Suppressor macrophage (primary cell): ENCODE data around the gene PAX7.

Experiments used
- DNase-seq, 4 experiments: peaks; one replicate each; pipeline ENCODE4 v3.0.0-alpha.2; 2020 to 2022

The PAX7 gene

DNA sequence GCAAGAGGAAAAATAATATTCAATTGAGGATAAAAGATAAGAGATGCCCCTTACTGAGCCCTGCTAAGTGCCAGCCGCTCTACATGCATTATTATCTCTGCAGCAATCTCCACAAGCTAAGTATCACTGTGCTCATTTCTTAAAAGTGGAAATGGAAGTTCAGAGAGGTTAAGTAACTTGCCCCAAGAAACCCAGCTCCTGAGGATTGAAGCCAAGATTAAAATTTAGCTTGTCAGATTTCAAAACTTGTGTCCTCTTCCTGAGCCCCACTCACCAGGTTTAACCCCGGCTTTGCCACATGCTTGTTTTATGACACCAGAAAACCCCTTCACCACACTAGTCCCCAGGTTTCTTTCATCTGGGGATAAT lies 11.2 kb upstream of the PAX7 start:
- DNase-seq, result no peak

DNA sequence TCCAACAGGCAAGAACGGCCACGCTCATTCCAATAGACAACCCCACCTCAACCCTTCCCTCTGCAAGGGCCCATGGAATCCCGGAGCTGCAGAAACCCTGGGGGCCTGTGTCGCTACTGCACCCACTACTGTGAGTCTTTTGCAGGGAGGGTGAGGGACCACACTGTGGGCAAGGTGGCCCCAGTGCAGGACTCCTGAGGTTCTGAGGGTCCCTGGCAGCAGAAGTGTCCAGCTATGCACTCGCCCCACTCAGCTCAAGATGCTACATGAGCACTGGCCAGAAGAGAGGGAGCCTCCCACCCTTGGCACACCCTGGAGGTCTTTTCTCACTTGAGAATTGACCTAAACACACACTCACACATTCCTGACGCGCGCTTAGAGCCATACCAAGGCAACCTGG lies 2.1 kb upstream of the PAX7 start:
- no peak for DNase-seq

DNA sequence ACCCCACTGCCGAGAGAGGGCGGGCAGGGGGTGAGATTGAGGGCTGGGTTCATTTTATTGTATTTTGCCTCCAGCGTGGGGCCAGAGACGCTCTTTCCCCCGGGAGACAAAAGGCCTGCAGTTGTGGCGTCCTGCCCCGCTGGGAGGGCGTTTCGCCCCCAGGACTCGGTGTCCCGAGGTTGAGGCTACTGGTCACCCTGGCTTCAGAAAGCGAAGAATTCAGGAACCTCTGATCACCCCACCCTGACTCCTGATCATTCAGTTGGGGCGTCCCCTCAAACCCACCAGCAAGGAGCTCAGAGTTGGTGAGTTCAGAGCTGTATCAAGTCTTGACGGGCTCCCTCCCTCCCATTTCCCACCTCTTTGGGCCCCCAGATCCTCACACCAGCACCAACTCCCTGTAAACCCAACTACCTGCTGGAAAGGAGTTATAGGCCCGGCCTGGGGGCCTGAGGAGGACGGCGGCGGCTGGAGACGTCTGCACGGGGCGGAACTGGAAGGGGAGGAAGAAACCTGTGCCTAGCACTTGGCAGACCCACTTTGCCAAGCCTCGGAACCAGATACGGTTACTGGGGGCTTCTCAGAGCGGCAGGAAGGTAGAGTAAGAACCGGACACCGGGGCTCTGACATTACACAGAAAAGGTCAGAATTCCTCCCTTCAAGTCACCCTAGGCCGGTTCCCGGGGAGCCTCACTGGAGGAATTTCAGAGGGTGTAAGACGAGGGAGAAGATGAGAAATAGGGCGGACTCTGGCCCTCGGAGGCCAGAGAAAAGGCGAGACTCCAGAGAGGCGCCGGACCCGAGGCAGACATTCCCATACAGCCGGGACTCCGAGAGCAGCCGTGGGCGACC lies 761 bp upstream of the PAX7 start:
- no peak for DNase-seq

DNA sequence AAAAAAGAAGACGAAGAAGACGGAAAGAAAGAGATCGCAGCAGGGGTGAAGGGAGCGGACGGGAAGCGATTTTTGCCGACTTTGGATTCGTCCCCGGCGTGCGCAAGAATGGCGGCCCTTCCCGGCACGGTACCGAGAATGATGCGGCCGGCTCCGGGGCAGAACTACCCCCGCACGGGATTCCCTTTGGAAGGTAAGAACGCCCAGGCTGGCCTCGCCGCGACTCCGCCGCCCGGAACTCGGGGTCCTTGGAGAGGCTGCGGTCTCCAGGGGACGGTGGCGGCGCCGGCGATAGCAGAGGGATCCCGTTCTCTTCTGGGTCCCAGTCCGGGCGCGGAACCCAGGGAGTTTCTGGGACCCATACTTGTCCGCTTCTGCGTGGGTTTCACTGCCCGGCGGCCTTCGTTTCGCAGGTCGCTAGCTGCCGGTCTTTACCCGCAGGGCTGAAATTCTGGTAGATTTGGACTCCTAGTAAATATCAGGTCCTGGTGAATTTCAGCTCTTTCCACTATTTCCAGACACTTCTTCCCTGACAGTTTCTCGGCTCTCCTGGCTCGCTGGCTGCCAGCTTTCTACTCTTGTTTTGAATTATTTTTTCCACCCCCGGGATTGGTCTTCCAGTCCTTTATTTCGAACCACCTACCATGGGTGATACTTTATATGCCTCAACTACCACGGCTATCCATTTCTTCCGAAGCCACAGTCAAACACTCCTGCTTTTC lies 1.0 kb downstream of the PAX7 start:
- DNase-seq, result no peak

DNA sequence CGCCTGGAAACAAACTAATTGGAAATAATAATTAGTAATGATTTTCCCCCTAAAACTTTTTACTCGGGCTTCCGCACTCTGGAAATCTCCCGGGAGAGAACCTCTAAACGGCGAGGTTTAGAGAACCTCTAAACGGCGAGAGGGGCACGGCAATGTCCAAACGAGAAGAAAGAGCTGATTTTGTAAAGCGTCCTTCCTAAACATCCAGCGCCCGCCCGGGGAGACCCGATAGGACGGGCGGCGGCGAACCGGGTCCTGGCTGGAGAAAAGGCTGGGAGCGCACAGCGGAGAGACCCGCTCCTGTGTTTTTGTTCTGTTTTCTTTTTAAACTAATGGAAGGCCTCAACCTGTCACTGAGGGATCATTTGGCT lies 1.6 kb downstream of the PAX7 start:
- no peak for DNase-seq

- DNase-seq, result no peak
These were observed 2.3 kb downstream of the PAX7 start for GRCh38 chr1:18632783-18633421.

GRCh38 chr1:18633422-18634155 lies 2.9 kb downstream of the PAX7 start:
- no peak for DNase-seq

GRCh38 chr1:18634276-18634675 lies 3.6 kb downstream of the PAX7 start:
- DNase-seq, result no peak

DNA sequence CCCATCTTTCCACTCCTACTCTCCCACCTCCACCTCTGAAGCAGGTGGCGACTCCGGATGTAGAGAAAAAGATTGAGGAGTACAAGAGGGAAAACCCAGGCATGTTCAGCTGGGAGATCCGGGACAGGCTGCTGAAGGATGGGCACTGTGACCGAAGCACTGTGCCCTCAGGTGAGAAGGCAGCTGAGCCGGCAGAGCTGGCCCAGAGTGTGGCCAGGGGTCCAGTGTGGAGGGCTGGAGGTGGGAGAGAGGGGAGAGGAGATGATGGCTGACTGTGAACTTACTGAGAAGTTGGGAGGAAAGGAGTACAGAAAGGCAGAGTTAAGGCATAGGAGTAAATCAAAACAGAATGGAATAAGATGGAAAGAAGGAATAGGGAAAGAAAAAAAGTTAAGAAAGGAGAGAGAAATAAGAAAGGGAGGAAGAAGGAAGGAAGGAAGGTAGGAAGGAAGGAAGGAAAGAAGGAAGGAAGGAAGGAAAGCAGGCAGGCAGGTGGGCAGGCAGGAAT lies 4.5 kb downstream of the PAX7 start:
- no peak for DNase-seq

GRCh38 chr1:18635891-18636595 lies 5.4 kb downstream of the PAX7 start:
- no peak for DNase-seq

- DNase-seq, result no peak
These were observed 6.2 kb downstream of the PAX7 start for GRCh38 chr1:18636596-18637508.

- DNase-seq, result no peak
These were observed 6.9 kb downstream of the PAX7 start for GRCh38 chr1:18637511-18637960.

DNA sequence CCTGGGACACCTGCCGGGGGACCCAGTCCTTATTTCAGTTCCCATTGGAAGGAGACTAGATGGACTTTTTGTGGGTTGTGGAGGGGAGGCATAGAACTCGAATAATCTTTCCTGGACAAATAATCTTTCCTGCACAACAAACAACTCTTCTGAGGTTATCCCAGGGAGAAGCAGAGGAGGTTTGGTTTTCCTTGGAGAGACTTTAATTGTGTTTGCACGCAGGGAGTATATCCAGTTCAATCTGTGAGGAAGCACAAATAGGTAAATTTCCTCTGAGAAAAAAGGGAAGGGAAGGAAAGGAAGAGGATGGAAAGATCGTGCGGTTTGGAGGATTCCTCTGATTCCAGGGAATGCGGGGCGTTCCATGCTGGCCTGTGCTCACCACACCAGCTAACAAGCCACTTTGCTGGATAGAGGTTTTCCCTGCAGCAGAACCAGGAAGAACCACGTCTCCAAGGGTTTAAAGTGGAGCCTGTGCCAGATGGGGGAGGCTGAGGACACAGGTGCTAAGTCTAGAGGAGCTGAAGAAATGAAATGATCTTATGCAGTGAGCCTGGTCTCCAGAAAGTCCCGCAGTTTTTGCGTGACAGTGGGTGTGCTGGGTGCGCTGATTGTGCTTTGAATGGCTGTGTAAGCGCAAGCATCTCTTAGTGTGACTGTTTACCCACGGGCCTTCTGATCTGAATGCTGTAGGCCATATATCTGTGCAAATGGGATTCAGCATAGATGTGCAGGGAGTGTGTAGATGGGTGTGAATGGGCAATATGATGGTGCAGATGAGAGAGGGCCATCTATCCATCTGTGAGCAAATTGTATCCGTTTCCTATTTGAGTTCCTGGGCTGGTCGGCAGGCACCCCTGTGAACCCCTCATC lies 7.6 kb downstream of the PAX7 start:
- no peak for DNase-seq

- no peak for DNase-seq
These were observed 8.3 kb downstream of the PAX7 start for GRCh38 chr1:18638835-18639364.

DNA sequence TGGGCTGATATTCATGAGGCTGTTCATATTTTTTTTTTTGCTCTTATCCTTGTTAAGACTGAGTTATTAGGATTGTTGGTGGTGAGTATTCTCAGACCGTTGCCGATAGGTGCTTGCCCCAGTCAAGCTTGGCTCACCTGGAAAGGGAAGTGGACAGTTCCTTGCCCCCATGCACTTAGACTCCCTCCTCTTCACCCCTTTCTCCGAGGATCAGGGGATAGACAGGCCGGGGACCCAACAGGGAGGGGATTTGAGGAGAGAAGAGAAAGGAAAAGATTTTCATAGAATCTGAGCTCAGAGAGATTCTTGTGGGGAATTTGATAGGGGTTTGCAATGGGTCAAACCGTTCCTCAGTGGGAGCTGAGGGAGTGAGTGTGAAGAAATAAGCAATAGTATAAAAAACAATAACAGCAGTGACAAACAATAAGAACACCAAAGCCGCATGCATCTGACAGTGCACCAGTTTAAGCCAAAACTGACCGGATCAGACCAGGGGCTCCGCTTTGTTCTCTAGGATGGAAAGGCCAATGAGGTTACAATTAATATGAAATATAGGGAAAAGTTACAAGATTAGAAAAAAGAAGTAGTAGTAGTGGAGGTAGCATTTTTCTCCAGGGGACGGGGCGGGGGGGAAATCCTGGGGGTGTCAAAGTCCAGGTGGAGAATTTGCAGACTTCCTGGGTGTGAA lies 8.9 kb downstream of the PAX7 start:
- DNase-seq, result no peak

- no peak for DNase-seq
These were observed 9.8 kb downstream of the PAX7 start for GRCh38 chr1:18640228-18641004.

GRCh38 chr1:18641005-18641941 lies 10.6 kb downstream of the PAX7 start:
- DNase-seq, result no peak
